Astrocyte (in vitro differentiated cells and primary cell): ENCODE data around the gene CUTA. TPM values are rescaled to one million over a fixed set of nuclear protein-coding genes. Genes with fewer than 3 reads are reported as not detected.
"Not testable (repeated sequence)": the region's sequence is repeated elsewhere in the genome, so short reads cannot be mapped to it uniquely, and the experiment has no call there.

Source experiments
- DNase-seq: peaks from one replicate; pipeline ENCODE4 v3.0.0-alpha.2; 2010; ENCODE audit warnings: low read depth
- FAIRE-seq: peaks from 2 replicates; lab custom pipeline; 2011; peaks lifted over from hg19 to GRCh38; lab: Jason Lieb, UNC
- H2AFZ ChIP-seq: 2 replicates; pipeline ENCODE4 v1.6.0; 2012; ENCODE audit warnings: low read depth, low read length, inconsistent platforms
- H3K27ac ChIP-seq: 2 replicates; pipeline ENCODE4 v1.5.1; 2011; ENCODE audit warnings: low read depth, low read length, inconsistent platforms
- H3K27me3 ChIP-seq: 2 replicates; pipeline ENCODE4 v1.6.0; 2011; ENCODE audit warnings: low read length, inconsistent platforms; ENCODE audit not compliant: insufficient read depth
- H3K36me3 ChIP-seq: 2 replicates; pipeline ENCODE4 v1.5.1; 2011; ENCODE audit warnings: low read length, inconsistent platforms; ENCODE audit not compliant: insufficient read depth
- H3K4me1 ChIP-seq: 2 replicates; pipeline ENCODE4 v1.5.1; 2011; ENCODE audit warnings: low read length, inconsistent platforms; ENCODE audit not compliant: insufficient read depth
- H3K4me2 ChIP-seq: 2 replicates; pipeline ENCODE4 v1.6.0; 2012; ENCODE audit warnings: low read length, inconsistent platforms
- H3K4me3 ChIP-seq: 2 replicates; pipeline ENCODE4 v1.5.1; 2011; ENCODE audit warnings: low read depth, mild to moderate bottlenecking, low read length, inconsistent platforms; ENCODE audit not compliant: insufficient read depth
- H3K79me2 ChIP-seq: 2 replicates; pipeline ENCODE4 v1.6.0; 2012; ENCODE audit warnings: mild to moderate bottlenecking, low read length, inconsistent platforms; ENCODE audit not compliant: insufficient read depth
- H3K9ac ChIP-seq: 2 replicates; pipeline ENCODE4 v1.6.0; 2012; ENCODE audit warnings: mild to moderate bottlenecking, low read length, inconsistent platforms
- H3K9me3 ChIP-seq: 2 replicates; pipeline ENCODE4 v1.5.1; 2012; ENCODE audit warnings: low read depth, mild to moderate bottlenecking, low read length, inconsistent platforms; ENCODE audit not compliant: insufficient read depth
- H4K20me1 ChIP-seq: 2 replicates; pipeline ENCODE4 v1.6.0; 2012; ENCODE audit warnings: low read length, inconsistent platforms; ENCODE audit not compliant: insufficient read depth
- H3K27ac Mint-ChIP-seq: one replicate; pipeline ENCODE4 v1.8.0; 2021; ENCODE audit warnings: mild to moderate bottlenecking, mixed read lengths; ENCODE audit not compliant: unreplicated experiment
- H3K27me3 Mint-ChIP-seq: one replicate; pipeline ENCODE4 v1.8.0; 2021; ENCODE audit warnings: low read depth, mixed read lengths; ENCODE audit not compliant: unreplicated experiment
- H3K36me3 Mint-ChIP-seq: one replicate; pipeline ENCODE4 v1.8.0; 2021; ENCODE audit warnings: low read depth, mixed read lengths; ENCODE audit not compliant: unreplicated experiment
- H3K4me1 Mint-ChIP-seq: one replicate; pipeline ENCODE4 v1.8.0; 2021; ENCODE audit warnings: low read depth, mixed read lengths; ENCODE audit not compliant: unreplicated experiment
- H3K4me3 Mint-ChIP-seq: one replicate; pipeline ENCODE4 v1.8.0; 2021; ENCODE audit warnings: mild to moderate bottlenecking, moderate library complexity, mixed read lengths; ENCODE audit not compliant: unreplicated experiment
- H3K9me3 Mint-ChIP-seq: one replicate; pipeline ENCODE4 v1.8.0; 2021; ENCODE audit warnings: mild to moderate bottlenecking, mixed read lengths; ENCODE audit not compliant: unreplicated experiment
- CTCF ChIP-seq: IDR thresholded peaks from 2 replicates; pipeline ENCODE4 v1.5.1; 2011; ENCODE audit warnings: low read depth, mild to moderate bottlenecking, inconsistent platforms, low read length, moderate library complexity; ENCODE audit not compliant: insufficient read depth
- EZH2 ChIP-seq: IDR thresholded peaks from 2 replicates; pipeline ENCODE4 v1.6.1; 2012; ENCODE audit warnings: mild to moderate bottlenecking, low read length, inconsistent platforms; ENCODE audit not compliant: insufficient read depth
- total RNA-seq: library from RNA; stranded (reverse); gene quantifications from 2 replicates; pipeline ENCODE4 v1.2.1, GENCODE V29; 2021

CUTA gene
- total RNA-seq, 1 donor from 2014 or later, result 256 TPM

GRCh38 chr6:33372526-33373123, 45.3 kb downstream of the CUTA start:
- Histone ChIP-seq H3K4me1 (peaks cover 5% of the 10 kb centered on the region), H4K20me1 (no peaks in the 10 kb centered on the region), H3K79me2 (no peaks in the 10 kb centered on the region), H3K4me2 (no peak overlapping the region), H3K9ac (no peak overlapping the region), H3K27me3 (no peaks in the 10 kb centered on the region), H3K9me3 (no peaks in the 10 kb centered on the region), H3K4me3 (no peak overlapping the region), H3K36me3 (no peaks in the 10 kb centered on the region), H3K27ac (no peak overlapping the region), H2AFZ (no peak overlapping the region)
- FAIRE-seq, result no peak
- no peak for DNase-seq
- Mint-ChIP-seq H3K4me1 (no peaks in the 10 kb centered on the region), H3K4me3 (no peak overlapping the region), H3K27me3 (peaks cover 3% of the 10 kb centered on the region), H3K27ac (no peak overlapping the region), H3K9me3 (no peaks in the 10 kb centered on the region), H3K36me3 (no peaks in the 10 kb centered on the region)
- no peak for TF ChIP-seq EZH2
- TF ChIP-seq CTCF, result no peak

GRCh38 chr6:33371901-33372300, 46.0 kb downstream of the CUTA start:
- not testable (repeated sequence) for H3K36me3 Mint-ChIP-seq, H3K4me1 ChIP-seq, H3K36me3 ChIP-seq, H3K4me2 ChIP-seq, H4K20me1 ChIP-seq, H3K9ac ChIP-seq, H3K27ac ChIP-seq, H3K27me3 Mint-ChIP-seq, FAIRE-seq, H3K4me3 ChIP-seq, H3K4me1 Mint-ChIP-seq, H2AFZ ChIP-seq, H3K27me3 ChIP-seq, H3K79me2 ChIP-seq, H3K27ac Mint-ChIP-seq, H3K9me3 Mint-ChIP-seq, DNase-seq, H3K4me3 Mint-ChIP-seq, H3K9me3 ChIP-seq

- H3K4me2 ChIP-seq, H3K4me3 Mint-ChIP-seq, H3K27ac Mint-ChIP-seq, H3K27ac ChIP-seq, H3K27me3 ChIP-seq, H3K36me3 Mint-ChIP-seq, H3K4me1 ChIP-seq, H2AFZ ChIP-seq, H3K4me1 Mint-ChIP-seq, H3K4me3 ChIP-seq, H3K27me3 Mint-ChIP-seq, H3K9me3 ChIP-seq, H3K9ac ChIP-seq, DNase-seq, H3K36me3 ChIP-seq, FAIRE-seq, H3K9me3 Mint-ChIP-seq, H3K79me2 ChIP-seq, H4K20me1 ChIP-seq: not testable (repeated sequence)
These were observed 50.2 kb downstream of the CUTA start for GRCh38 chr6:33367715-33368025.
